Muscle of arm (tissue), 14 donors: ENCODE measurements around the gene CLMP. TPM values are rescaled to one million over a fixed set of nuclear protein-coding genes. Genes with fewer than 3 reads are reported as not detected.

Experiments used
- DNase-seq: peaks from one replicate; pipeline ENCODE4 v3.0.0-alpha.2; 2013
- long read RNA-seq, 11 donors: transcript quantifications; one replicate each; lab custom pipeline, GENCODE V29; 2026
- polyA plus RNA-seq, 12 donors: library from polyadenylated mRNA; unstranded; fragments of 120-200 nt; gene quantifications; one replicate each; pipeline ENCODE4 v1.2.1, GENCODE V29; 2013; ENCODE audit not compliant: insufficient read length in 12 of 12

Gene CLMP, protein sequence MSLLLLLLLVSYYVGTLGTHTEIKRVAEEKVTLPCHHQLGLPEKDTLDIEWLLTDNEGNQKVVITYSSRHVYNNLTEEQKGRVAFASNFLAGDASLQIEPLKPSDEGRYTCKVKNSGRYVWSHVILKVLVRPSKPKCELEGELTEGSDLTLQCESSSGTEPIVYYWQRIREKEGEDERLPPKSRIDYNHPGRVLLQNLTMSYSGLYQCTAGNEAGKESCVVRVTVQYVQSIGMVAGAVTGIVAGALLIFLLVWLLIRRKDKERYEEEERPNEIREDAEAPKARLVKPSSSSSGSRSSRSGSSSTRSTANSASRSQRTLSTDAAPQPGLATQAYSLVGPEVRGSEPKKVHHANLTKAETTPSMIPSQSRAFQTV
- 10 to 100 TPM in 11 of 12 donors, not detected in 1; 12.3 to 53.7 (median 18.8) TPM for polyA plus RNA-seq
- long read RNA-seq, donor 1, full-length matches to known transcripts = 6 of 6 reads
- long read RNA-seq, donor 1, partial matches to known transcripts = 0 of 6 reads
- long read RNA-seq, donor 1, other reads (novel, unspliced or antisense) = 0 of 6 reads
- long read RNA-seq, donor 2, full-length matches to known transcripts = 8 of 8 reads
- long read RNA-seq, donor 2, partial matches to known transcripts = 0 of 8 reads
- long read RNA-seq, donor 2, other reads (novel, unspliced or antisense) = 0 of 8 reads
- long read RNA-seq, donor 3, full-length matches to known transcripts = 1 of 1 reads
- long read RNA-seq, donor 3, partial matches to known transcripts = 0 of 1 reads
- long read RNA-seq, donor 3, other reads (novel, unspliced or antisense) = 0 of 1 reads
- long read RNA-seq, donor 4, full-length matches to known transcripts = 1 of 1 reads
- long read RNA-seq, donor 4, partial matches to known transcripts = 0 of 1 reads
- long read RNA-seq, donor 4, other reads (novel, unspliced or antisense) = 0 of 1 reads
- long read RNA-seq, donor 5 = 0 reads
- long read RNA-seq, donor 6, full-length matches to known transcripts = 2 of 2 reads
- long read RNA-seq, donor 6, partial matches to known transcripts = 0 of 2 reads
- long read RNA-seq, donor 6, other reads (novel, unspliced or antisense) = 0 of 2 reads
- long read RNA-seq, donor 7, full-length matches to known transcripts = 4 of 4 reads
- long read RNA-seq, donor 7, partial matches to known transcripts = 0 of 4 reads
- long read RNA-seq, donor 7, other reads (novel, unspliced or antisense) = 0 of 4 reads
- long read RNA-seq, donor 8, full-length matches to known transcripts = 3 of 3 reads
- long read RNA-seq, donor 8, partial matches to known transcripts = 0 of 3 reads
- long read RNA-seq, donor 8, other reads (novel, unspliced or antisense) = 0 of 3 reads
- long read RNA-seq, donor 9, full-length matches to known transcripts = 7 of 7 reads
- long read RNA-seq, donor 9, partial matches to known transcripts = 0 of 7 reads
- long read RNA-seq, donor 9, other reads (novel, unspliced or antisense) = 0 of 7 reads
- long read RNA-seq, donor 10, full-length matches to known transcripts = 3 of 3 reads
- long read RNA-seq, donor 10, partial matches to known transcripts = 0 of 3 reads
- long read RNA-seq, donor 10, other reads (novel, unspliced or antisense) = 0 of 3 reads
- long read RNA-seq, donor 11, full-length matches to known transcripts = 3 of 3 reads
- long read RNA-seq, donor 11, partial matches to known transcripts = 0 of 3 reads
- long read RNA-seq, donor 11, other reads (novel, unspliced or antisense) = 0 of 3 reads

DNA sequence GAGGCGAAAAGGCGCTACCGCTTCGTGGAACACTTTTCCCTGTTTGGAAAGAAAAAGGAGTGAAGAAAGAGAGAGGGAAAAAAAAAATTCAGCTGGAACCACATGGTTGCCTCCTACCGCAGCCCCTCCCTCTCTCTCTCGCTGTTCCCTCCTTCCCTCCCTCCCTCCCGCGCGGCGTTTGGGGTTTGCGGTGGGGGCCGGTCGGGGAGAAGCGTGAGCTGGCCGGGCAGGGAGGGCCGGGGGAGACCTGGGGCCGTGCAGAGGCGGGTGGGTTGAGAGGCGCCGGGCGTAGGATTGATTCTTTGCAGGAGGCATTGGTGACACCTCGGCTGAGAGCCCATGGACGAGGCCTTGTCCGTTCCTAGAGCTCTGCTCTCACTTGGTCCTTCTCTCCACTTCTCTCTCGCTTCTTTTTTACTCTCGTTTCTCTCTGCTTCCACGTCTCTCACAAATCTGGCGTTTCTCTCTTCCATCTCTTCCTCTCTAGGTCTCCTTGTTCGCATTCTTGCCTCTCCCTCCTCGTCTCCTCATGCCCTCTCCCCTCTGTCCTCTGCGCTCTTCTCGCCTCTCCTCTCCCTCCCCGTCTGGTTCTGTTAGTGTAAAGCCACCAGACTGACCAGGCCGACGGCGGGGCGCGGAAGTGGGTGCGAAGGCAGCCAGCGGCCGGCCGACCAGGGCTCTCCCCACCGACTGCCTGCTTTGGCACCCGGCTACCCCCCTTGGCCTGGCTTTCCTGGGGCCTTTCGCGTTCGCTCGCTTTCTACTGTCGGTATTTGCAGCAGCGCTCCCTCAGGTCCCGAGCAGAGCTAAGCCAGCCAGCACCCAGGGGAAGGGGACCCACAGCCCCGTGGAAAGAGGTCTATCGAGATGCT is at the start of gene CLMP:
CLMP (minus strand) TSS at position 61 of the 872 bp plus-strand sequence. CDS start 308 bp downstream, outside the sequence.
- DNase-seq = peak; percentile 77

DNA sequence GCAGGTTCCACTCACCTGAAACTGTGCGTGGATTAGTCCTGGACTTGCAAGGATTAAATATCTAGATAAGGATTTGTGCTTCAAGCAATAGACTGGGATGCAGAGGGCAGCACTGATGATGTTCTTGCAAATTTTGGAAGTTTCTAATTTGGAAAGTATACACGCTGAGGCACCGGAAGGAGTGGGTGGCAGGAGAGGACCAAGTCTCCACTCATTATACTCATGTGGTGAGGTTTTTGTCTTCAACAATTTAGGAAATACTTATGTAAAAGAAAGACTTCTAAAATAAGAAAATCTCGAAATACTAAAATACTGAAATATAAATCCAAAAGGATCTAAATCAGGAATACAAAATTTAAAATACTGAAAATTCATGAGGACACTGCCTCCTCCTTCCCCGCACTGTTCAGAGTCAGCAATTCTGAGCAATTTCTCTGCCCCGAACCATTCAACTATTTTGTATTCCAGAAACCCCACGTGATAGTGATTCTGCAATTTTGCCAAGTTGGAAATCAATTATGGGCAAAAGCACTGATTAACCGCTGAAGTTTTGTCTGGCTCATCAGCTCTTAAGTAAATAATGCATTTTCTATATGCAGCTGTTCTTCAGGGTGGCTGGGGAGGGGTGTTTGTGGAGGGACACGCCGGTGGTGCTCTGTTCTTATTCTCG is 47.0 kb upstream of the CLMP start:
- DNase-seq = no peak

DNA sequence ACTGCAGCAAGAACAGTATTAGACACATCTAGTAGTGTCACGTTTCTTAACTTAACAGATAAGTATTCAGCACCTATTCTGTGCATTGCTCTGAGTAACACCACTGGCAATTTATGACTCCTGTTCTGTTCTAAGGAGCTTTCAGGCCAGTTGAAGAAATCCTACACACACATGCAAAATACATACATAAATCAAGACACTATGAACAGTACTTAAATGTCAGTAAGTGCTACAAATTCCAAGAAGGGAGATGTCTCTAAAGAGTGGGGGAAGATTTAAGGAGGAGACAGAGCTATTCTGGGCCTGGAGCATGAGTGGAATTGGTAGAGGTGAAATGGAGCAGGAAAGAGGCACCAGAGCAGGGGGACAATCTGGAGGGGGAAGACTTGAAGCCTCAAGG is 46.2 kb upstream of the CLMP start:
- no peak for DNase-seq

DNA sequence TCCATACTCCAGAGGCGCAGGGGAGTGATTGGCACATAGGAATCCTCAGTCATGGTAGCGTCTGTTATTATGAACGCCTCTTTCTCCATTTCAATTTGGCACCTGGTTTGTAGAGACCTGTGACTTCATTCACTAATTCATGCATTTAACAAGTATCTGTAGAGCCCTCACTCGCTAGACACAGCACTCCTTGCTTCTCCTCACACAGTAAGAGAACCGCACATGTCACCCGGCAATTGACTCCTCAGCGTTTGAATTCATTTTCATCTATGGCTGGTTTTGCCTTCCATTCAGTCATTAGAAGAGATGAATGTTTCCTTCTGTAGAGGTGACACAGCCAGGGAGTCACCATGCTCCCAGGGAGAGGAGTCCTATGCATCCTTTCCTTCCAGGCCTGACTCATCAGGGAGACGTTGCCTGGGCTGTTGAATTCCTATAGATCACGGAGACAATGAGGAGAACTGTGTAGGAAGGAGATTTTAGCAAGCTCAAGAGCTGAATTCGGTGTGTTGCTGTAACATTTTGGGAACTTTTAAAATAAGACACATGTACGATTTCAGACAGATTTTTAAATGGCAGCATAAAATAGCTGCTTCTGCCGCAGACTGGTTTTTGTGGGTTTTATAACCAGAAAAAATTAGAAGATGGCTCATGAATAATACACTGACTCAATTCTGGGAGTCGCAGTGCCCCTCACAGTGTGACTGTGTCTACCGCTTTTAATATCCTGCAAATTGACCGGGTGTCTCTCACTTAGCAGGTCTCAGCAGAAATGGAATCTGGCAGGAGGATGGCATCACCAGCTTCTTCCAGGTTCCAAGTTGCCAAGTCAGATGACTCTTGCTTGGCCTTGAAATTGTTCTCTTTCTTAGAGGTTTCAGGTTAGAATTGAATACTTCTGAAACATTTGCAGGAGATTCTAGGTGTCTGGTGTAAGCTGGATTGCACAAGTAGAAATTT is 44.4 kb upstream of the CLMP start:
- DNase-seq = no peak

DNA sequence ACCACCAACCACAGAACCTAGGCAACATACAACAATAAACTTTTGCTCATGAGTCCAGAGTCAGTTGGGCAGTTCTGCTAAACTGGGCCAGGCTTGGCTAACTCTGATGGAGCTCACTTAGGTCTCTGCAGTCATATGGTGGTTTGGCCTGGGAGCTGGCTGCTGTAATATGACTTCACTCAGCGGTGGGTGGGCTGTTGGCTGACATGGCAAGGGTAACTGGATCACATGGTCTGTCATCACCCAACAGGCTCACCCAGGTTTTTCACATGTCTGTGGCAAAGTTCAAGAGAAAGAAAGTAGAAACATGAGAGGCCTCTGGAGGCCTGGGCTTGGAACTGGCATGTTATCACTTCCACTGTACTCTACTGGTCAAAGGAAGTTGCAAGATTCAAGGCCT is 43.2 kb upstream of the CLMP start:
- DNase-seq = no peak

DNA sequence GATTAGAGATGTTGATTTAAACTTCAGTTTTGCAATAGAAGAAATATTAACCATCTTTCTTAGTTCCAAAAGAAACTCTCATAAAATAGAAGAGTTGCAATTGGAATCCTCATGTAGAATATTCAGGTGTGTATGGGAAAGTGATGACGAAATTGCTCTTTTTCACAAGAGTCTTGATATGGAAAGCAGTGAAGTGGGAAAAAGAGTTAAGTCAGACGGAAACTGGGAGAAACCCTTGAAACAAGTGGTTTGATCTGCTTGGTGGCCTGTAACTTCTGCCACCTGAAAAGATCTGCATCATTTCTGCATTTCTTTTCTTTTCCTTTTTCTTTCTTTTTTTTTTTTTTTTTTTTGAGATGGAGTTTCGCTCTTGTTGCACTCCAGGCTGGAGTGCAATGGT is 41.8 kb upstream of the CLMP start:
- no peak for DNase-seq

DNA sequence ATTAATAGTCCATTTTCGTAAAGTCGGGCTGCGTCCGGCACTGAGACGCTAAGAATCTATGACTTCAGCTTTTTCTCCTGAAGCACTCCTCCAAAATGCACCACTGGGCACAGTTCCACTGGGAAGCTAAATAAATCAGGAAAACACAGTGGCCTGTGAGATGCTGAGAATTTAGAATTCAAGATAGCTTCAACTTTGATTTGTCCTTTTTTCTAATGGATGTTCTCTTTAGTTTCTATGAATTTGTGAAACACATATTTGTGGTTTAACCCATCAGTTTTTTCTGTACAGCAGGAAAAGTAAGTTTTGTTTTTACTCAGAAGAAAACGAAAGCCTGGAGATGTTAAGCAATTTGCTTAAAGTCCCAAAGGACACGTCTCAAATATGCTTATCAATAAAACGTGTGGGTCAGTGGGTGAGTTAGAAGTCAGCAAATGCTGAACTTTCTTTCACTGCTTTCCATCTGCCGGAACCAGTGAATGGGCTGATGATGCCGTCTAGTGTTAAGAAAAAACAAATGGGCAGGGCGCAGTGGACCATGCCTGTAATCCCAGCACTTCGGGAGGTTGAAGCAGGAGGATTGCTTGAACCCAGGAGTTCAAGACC is 40.7 kb upstream of the CLMP start:
- DNase-seq = no peak

DNA sequence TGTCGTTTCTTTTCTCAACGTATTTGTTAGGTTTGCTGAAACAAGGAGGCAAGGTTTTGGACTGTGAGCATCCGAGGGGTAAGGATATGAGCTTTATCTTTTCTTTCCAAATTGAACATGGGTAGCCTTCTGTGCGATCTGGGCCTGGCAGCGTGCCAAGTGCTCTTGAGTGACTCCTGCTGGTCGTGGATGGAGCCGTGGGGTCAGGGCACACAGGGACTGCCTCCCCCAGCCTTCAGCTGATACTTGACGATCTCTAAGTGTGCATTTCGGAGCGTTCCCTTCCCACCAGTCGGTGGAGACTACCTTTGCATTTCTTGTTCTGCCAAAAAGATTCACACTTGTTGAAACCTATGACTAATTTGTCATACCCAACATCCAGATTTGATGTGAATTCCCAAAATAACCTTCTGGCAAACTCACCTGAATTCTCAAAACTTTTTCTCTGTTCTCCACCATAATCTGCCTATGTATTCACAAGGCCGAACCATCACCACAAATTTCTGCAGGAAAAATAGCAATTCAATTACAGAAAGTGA is 40.1 kb upstream of the CLMP start:
- no peak for DNase-seq

DNA sequence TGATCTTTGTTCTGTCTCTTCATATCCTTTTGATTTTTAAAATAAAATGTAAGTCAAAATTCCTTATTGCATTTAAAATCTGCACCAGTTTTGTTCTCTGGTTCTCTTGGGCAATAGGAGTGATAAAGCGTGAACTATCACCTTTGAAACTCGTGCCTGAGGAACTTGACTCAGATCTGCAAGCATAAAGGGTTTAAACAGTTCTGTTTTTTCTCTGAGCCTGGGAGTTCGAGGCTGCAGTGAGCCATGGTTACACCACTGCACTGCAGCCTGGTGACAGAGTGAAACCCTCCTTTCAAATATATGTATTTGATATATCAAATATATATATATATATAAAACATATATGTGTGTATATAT is 38.9 kb upstream of the CLMP start:
- DNase-seq = no peak

DNA sequence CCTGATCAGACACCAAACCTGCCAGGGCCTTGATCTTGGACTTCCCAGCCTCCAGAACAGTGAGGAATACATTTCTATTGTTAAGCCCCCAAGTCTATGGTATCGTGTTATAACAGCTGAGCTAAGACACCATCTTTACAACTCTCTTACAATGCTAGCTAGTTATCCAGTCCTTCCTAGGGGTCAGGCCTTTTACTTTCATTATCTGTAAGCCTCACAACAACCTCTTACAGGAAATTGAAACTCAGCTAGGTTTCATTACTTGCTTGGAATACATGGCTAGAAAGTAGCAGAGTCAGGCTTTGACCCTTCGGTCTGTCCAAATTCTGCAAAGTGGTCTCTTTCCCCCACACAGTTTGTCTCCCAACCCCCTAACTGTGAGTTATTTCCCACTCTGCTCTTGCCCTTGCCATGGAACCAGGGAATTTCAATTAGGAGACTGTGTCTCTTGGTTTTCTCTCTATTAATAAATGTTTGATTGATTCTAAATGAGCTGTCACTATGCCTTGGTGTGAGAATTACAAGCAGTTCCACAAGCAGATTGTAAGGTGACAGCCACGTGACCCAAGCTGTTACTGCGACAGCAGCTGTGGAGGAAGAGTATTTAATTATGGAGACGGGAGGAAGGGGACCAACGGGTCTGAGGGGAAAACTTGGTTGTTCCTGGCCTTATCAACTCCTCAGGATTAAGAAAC is 38.4 kb upstream of the CLMP start:
- DNase-seq = no peak

DNA sequence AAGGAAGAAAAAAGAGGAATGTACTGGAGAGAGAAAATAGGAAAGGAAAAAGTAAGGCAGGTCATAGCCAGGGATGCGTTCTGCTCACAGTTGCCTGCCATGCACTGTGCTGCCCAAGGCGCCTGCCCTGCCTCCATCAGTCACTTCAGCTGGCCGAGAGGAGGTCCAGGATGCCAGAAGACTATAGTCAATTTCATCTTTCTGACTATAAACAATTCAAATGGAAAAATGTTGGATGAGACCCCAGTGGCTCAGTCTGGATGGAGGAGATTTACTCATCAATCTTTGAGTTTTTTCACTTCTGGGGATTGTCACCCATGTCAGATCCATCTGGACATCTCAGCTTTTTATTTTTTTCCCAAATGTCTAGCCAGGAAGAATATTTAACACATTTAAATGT is 36.7 kb upstream of the CLMP start:
- DNase-seq = no peak

DNA sequence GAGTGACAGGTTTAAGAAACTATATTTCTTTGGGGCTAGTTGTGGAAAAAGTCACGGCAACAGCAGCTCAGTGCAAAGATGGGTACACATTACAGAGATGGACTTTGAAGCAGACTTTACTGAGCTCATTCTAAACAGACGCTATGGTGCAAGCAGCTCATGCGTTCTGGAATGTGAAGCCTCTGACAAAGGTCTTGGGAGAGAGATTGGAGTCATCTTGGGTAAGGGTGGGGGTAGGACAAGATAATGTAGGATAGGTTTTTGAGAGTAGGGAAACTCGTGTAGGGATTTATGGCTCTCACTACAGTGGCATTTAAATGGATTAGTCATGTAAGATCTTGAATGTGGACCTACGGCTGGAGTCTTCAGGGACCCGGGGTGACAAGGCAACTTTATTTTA is 36.2 kb upstream of the CLMP start:
- DNase-seq = no peak

DNA sequence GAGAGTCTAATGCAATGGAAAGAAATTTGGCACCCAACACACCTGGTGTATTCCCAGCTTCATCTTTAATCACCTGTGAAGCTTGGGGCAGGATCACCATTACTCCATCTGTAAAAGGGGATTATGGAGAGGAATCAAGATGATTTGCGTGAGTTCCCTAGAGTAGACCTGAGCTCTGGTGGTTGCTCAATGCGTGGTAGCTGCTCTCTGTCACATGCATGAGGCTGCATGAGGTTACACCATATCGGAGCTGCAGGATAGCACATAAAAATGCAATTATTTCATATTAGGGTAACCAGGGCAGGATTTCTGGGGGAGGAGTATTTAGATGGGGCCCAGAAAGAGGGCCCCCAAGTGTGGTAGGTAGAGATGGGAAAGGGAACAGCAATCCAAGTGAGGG is 35.3 kb upstream of the CLMP start:
- DNase-seq = no peak

DNA sequence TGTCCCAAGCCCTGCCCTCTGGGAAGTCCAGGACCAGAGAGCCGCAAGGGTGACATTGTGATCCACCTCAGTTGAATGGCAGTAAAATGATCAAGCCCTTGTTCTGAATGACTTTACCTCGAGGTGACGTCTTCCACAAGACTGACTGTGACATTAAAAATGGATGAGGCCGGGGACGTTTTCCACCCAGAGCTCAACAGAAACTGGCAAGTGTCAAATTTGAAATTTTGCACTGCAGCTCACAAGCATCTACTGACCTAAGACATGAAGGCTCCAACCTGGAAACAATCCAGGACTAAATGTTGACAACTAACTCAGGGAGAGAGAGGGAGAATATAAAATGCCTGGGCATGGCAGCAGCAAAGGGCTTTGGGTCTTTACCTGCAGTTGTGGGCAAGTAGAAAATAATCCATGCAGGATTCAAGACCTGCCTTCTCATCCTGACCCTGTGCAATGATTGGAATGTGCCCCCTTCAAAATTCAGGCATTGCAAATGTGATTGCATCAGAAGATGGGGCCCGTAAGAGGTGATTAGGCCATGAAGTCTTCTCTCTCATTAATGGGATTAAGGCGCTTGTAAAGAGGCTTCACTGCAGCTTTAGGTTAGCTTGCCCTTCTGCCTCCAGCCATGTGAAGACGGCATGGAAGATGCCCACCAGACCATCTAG is 33.6 kb upstream of the CLMP start:
- DNase-seq = no peak

DNA sequence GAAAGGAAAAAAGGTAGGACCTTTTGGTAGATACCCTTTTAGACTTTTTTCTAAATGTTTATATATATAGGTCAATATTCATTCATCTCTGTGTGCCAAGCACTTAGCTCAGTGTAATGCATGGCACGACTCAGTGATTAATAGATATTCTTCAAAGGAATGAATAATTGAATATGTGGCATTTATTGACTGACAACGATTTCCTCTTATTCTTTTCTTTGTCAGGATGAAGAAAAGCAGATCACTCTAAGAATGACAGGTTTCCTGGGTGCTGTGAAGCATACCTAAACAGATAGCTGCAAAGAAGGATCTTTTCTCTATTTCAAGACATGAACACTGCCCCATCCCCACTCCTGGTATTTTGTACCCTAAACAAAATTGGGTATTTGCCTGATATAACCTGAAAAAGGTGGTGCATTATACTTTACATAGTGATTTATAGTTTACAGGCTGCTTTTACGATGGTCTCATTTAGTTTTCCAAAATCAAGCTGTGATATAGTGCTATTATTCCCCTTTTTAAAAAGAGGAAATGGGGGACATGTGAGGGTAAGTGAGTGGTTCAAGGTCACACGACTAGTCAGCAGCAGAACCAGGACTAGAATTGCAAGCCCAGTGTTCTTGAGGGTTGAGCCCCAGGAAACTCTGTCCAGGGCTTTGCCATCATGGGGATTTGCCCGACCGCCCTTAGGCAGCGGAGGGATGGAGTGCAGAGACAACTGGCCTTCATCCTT is 32.9 kb upstream of the CLMP start:
- no peak for DNase-seq

DNA sequence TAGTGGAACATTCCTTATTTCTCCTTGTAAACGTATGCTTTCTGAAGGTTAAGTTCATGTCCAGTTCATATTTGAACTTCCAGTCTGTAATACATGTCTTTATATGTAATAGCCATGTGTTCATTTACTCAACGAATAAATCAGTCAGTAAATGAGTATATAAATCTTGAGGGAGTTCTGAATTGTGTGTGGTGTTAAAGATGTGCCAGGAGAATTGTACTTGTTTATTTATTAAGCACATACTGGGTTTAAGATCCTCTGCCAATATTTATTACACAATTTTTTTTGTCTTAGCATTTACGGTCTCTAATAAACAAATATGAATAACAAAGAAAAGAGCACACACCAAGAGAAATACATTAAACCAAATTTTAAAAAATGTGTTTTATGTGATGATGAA is 26.5 kb upstream of the CLMP start:
- DNase-seq = no peak
